GM18502 (cell line): ENCODE measurements around the gene DPEP2.
A peak's percentile ranks its signal among the peaks of the same experiment; 100 is the strongest.
"Not testable (repeated sequence)": the region's sequence is repeated elsewhere in the genome, so short reads cannot be mapped to it uniquely, and the experiment has no call there.

Experiments used
- ATAC-seq: cut with Tn5 transposase; IDR thresholded peaks from one replicate; pipeline ENCODE4 v1.9.1; 2021; ENCODE audit warnings: mild to moderate bottlenecking; ENCODE audit not compliant: unreplicated experiment, poor library complexity

The DPEP2 gene

GRCh38 chr16:67977469-67978227 is 21.6 kb downstream of the DPEP2 start:
- no peak for ATAC-seq

- ATAC-seq: no peak
Observed at GRCh38 chr16:67977005-67977404, 22.3 kb downstream of the DPEP2 start.

DNA sequence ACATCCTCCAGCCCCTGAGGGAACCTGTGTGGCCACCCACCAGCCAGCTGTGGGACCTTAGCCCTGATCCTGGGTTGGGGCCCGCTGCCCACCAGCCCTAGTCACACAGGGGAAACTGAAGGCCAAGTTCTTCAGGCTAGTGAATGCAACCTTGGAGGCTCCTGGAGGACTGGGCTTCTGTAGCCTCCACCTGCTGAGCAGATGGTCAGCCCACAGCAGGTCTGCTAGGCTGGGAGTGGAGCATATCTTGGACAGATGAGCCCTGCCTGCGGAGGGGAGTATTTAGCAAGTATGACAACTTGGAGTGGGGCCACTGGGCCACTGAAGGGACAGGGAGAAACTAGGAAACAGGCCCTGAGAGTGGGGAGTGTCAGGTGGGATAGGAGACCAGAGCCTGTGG is 23.1 kb downstream of the DPEP2 start:
- no peak for ATAC-seq

GRCh38 chr16:67975321-67976105 is 23.8 kb downstream of the DPEP2 start:
- ATAC-seq: no peak

DNA sequence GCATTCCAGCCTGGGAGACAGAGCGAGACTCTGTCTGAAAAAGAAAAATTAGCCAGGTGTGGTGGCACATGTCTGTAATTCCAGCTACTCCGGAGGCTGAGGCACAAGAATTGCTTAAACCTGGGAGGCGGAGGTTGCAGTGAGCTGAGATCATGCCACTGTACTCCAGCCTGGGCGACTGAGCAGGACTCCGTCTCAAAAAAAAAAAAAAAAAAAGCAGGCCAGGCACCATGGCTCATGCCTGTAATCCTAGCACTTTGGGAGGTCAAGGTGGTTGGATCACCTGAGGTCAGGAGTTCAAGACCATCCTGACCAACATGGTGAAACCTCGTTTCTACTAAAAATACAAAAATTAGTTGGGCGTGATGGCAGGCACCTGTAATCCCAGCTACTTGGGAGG is 27.0 kb downstream of the DPEP2 start:
- not testable (repeated sequence) for ATAC-seq

GRCh38 chr16:67971111-67971510 is 28.2 kb downstream of the DPEP2 start:
- ATAC-seq: no peak

DNA sequence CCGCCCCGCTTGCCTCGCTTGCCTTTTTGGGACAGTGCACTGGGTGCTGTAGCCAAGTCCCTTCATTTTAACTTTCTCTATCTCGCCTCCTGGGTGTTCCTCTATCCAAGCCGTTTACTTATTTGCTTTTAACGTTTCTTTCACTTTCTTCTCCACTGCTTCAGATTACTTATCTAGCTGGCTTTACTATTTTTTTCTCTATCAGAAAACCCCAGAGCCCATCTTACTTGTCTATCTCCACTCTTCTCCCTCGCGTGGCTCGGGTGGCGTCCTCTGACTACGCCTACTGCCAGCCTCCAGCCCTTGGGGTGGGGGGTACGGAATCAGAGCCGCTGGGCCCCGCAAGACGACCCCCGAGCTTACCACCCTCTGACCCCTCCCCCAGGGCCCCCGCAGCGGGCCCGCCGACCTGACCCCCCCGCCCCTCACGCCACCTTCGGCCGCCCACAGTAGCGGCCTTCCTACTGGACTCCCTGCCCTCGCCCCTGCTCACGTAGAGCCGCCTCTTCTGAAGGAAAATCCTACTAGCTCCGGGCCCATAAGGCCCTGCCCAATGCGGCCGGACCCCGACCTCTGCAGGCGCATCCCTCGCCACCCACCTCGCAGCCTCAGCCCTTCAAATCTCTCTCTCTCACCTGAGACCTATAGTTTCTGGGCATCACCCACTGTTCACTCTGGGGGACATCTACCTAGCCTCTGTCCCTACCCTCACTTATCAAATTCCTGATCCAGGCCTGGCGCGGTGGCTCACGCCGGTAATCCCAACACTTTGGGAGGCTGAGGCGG is 29.8 kb downstream of the DPEP2 start:
- no peak for ATAC-seq

DNA sequence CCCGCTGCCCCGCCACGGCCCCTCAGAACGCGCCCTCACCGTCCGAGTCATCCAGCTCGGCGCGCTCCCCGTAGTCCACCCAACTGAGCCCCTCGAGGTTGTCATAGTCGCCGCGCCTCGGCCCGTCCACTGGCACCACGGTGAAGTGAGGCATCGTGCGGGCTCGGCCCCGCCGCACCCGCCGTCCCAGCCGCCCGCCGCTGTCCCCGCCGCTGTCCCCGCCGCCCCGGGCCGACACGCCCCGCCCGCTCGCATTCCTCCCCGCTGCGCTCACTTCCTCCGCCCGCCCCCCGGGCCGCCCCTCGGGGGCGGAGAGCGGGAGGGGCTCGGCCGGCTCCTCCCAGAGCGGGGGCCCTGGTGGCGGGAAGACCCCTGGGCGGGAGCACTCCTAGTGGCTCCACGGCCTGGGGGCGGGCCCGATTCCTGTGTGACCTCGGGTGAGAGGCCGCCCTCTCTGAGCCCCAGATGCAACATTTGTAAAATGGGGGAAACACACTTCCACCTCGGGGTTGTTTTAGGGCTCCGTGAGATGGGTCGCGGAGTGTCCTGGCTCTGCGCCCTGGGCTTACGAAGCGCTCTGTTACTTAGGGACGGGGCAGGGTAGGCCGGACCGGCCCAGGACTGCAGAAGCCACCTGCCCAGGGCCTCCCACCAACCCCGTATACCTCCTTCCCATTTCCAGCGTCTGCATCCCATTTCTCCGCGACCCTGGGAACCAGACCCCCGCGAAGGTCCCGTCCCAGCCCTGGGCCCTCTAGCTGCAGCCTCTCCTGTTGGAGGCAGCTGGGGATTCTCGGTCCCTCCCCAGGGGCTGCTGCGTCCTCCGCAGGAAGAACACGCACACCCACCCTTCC is 30.7 kb downstream of the DPEP2 start, which contains the start of gene SLC12A4:
Gene SLC12A4 (minus strand): TSS at position 238 of the 854 bp plus-strand sequence. CDS start 84 bp downstream, at position 154.
- peak; percentile 79 for ATAC-seq

DNA sequence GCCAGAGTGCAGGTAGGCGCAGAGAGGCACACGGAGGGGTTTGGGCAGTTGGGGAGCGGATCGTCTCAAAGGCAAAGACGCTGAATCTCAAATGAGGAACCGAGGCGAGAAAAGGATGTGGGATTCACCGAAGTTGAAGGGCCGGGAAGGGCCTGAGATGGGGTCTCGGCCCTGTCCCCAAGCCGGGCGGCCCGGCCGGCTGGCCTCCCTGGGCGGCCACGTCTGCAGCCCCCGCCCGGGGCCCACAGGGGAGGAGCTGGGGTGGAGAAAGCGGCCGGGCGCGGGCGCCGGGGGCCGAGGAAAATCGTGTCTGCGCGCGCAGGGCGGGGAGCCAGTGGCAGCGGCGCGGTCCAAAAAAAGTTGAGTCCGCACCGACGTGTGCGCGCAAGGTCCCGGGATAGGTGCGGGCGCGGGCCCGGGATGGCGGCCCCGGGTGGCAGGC is 31.3 kb downstream of the DPEP2 start:
- ATAC-seq: peak; percentile 16

DNA sequence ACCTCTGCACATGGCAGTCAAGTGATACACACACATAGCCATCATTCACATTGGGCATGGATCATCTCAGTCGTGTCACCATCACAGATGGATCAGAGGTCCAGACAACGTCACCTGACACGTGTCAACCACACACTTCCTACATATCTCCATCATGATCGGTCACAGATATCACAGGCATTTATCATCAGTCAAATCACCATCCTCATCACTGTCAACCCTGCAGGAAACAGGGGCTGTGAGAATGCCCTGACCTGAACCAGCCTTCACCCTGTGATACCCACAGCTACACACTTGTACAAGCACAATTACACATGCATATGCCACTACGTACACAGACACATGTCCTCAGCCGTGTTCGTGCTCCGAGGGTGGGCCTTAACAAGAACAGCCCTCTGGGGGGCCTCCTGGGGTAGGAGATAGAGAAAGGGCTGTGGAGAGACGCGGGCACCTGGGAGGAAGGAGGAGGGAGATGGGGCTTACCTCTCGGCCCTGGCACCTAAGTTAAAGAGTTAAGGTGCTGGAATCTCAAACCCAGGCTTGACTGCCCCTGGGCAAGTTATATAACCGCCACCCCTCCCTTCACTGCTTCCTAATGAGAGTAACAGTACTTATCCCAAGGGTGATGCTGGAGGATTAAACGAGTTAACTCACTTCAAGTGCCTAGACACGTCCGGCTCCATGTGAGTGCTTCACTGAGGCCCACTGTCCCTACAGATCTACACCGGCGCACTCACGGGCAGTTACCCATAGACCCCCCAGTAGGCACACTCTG is 31.9 kb downstream of the DPEP2 start:
- peak; percentile 11 for ATAC-seq

DNA sequence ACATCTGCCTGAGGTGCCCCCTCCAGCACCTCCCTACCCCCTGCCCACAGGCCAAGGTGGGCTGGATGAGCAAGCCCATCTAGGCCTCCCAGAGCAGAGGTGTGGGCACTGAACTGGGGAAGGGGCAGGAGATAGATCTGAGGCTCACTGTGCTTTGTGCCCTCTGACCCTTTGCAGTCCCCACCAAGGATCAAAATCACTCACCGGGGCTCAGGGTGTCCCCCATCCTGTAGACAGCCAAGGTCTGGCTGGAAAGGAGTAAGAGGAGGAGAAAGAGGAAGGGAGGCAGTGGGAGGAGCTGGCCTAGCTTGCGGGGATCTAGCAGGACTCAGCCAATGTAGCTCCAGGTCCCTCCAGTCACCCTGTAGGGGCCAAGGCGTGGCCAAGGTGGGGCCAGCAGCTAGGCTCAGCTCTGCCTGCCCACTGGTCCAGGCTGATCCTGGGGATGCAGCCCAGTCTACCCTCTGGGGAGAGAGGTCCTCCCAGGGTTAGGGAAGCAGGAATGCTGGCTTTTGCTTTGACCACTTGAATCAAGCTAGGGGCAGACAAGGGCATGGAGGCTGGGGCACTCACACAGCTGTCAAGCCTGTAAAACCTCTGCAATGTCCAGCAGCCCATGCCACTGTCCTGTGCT is 32.6 kb downstream of the DPEP2 start:
- ATAC-seq: no peak

GRCh38 chr16:67965668-67966548 is 33.4 kb downstream of the DPEP2 start:
- ATAC-seq: no peak

DNA sequence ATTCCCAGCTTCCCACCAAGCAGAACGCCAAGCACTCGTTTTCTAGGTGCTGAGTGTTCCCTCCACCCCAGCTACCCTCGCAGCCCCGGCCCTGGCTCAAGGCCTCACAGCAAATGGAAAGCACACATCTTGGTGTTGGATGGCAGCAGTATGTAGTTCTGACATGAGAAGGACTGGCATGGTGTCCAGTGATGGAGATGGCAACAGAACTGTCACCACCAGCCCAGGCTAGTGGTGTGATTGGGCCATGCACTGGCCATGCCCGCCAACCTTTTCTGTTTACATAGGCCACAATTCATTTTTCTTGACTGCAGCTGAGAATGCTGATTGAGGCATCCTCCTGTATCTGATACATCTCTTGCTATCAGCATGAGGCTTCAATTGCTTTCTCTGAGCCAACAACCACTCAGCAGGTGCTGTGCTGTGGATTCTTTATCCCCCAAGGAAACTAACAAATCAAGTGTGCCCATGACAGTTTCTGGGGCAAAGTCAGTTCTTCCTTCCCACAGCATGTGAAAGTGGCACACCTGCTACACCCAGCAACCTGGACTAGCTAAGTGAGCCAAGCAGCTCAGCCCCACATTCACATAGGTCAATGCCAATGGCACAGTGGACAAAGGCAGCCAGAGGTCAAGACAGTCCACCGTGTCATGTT is 34.7 kb downstream of the DPEP2 start:
- no peak for ATAC-seq

GRCh38 chr16:67963662-67964321 is 35.5 kb downstream of the DPEP2 start:
- no peak for ATAC-seq

DNA sequence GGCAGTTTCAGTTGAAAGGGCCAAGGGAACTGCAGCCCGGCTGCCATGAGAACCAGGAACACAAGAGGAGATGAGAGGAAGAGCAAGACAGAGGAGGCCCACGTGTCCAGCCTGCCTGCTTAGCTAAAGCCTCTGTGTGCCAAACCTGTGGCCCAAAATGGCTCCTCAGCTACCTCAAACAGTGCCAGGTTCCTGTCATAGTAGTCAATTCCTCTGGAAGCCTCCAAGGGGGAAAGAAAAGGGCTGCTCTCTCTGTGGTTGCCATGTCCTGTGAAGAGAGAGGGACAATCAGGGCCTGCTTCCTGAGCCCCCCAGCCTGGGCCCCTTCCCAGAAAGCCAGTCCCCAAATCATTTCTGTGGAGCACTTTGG is 36.0 kb downstream of the DPEP2 start:
- ATAC-seq: no peak

GRCh38 chr16:67962135-67962534 is 37.1 kb downstream of the DPEP2 start:
- ATAC-seq: no peak

DNA sequence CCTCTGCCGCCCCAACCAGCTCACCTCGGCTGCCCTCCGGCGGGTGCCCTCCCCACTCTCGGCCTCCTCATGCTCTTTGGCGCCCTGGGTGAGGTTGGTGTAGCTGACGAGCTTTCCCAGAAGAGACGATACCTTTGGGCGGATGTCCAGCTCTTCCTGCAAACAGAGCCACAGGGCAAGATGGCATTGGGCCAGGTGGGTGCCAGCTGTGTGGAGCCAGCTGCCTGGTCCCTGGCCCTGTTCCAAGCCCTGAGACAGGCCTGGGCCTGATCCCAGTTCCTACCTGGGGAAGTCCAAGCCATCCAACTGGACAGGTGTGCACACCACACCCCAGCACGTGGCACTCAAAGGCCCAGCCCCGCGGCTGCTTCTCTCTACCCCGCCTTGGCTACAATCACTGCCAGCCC is 37.7 kb downstream of the DPEP2 start:
- ATAC-seq: no peak
